Measurements from ENCODE around the gene METTL2A. TPM values are rescaled to one million over a fixed set of nuclear protein-coding genes. Genes with fewer than 3 reads are reported as not detected.
"Not testable (repeated sequence)": the region's sequence is repeated elsewhere in the genome, so short reads cannot be mapped to it uniquely, and the experiment has no call there.

Gene METTL2A
- total and polyA plus RNA-seq, 10 of the 15 experiments (the other 5 are each of a cell fraction or from before 2014, with no cell fraction given) = 19.7 to 34.0 (median 25.3) TPM

GRCh38 chr17:62426214-62426613 lies 2.5 kb downstream of the METTL2A start:
- H3K9ac ChIP-seq (ENCODE audit: control insufficient read depth, insufficient read depth, low read length); ATAC-seq; H4K20me1 ChIP-seq (ENCODE audit: control insufficient read depth, insufficient read depth); BruUV-seq (replicated peaks); H3K4me3 ChIP-seq; CTCF ChIA-PET; H3K9me3 ChIP-seq (replicated peaks; ENCODE audit: control insufficient read depth, insufficient read depth, low read length); H3K4me2 ChIP-seq (ENCODE audit: control insufficient read depth, insufficient read depth); intact Hi-C loops (cut with micrococcal nuclease; ENCODE audit: unreplicated experiment); H3K27me3 ChIP-seq (replicated peaks in 1 of 2; ENCODE audit: control insufficient read depth in 2 of 2, insufficient read depth in 2 of 2, low read length in 1 of 2); FAIRE-seq; POLR2A ChIA-PET; H3K4me1 ChIP-seq (ENCODE audit: control insufficient read depth, insufficient read depth, low read length); DNase-seq (ENCODE audit: low read depth, low spot score); RAD21 ChIA-PET (ENCODE audit: unreplicated experiment); SMC1A ChIA-PET (ENCODE audit: uncharacterized antibody, unreplicated experiment); in situ Hi-C loops (cut with MboI); H3K36me3 ChIP-seq (ENCODE audit: control insufficient read depth in 2 of 2, insufficient read depth in 2 of 2, low read length in 1 of 2); H3K27ac ChIP-seq (ENCODE audit: control insufficient read depth, insufficient read depth); H2AFZ ChIP-seq (ENCODE audit: control insufficient read depth, low read depth, low read length): not testable (repeated sequence)
- peaks cover 18% of the 10 kb centered on the region for H3K79me2 ChIP-seq (ENCODE audit: control insufficient read depth, insufficient read depth, low read length)
- WGBS (ENCODE audit: insufficient coverage, insufficient replicate concordance, low lambda C conversion rate, missing lambda C conversion rate) = 88% methylated on average over 1 of the region's 2 CpGs

- intact Hi-C loops (cut with micrococcal nuclease; ENCODE audit: unreplicated experiment); H3K4me2 ChIP-seq (ENCODE audit: control insufficient read depth, insufficient read depth); SMC1A ChIA-PET (ENCODE audit: uncharacterized antibody, unreplicated experiment); H2AFZ ChIP-seq (ENCODE audit: control insufficient read depth, low read depth, low read length); H3K9me3 ChIP-seq (replicated peaks; ENCODE audit: control insufficient read depth, insufficient read depth, low read length); RAD21 ChIA-PET (ENCODE audit: unreplicated experiment); in situ Hi-C loops (cut with MboI); CTCF ChIA-PET; H3K4me3 ChIP-seq; H3K27me3 ChIP-seq (replicated peaks in 1 of 2; ENCODE audit: control insufficient read depth in 2 of 2, insufficient read depth in 2 of 2, low read length in 1 of 2); ATAC-seq; H3K9ac ChIP-seq (ENCODE audit: control insufficient read depth, insufficient read depth, low read length); H3K79me2 ChIP-seq (ENCODE audit: control insufficient read depth, insufficient read depth, low read length); POLR2A ChIA-PET; DNase-seq (ENCODE audit: low read depth, low spot score); BruUV-seq (replicated peaks); FAIRE-seq; H3K4me1 ChIP-seq (ENCODE audit: control insufficient read depth, insufficient read depth, low read length); H4K20me1 ChIP-seq (ENCODE audit: control insufficient read depth, insufficient read depth); H3K27ac ChIP-seq (ENCODE audit: control insufficient read depth, insufficient read depth); H3K36me3 ChIP-seq (ENCODE audit: control insufficient read depth in 2 of 2, insufficient read depth in 2 of 2, low read length in 1 of 2): not testable (repeated sequence)
- 98% methylated on average over 4 of the region's 4 CpGs for WGBS (ENCODE audit: insufficient coverage, insufficient replicate concordance, low lambda C conversion rate, missing lambda C conversion rate)
Observed at GRCh38 chr17:62435251-62435650, 11.6 kb downstream of the METTL2A start.

- H3K4me3 ChIP-seq; H3K36me3 ChIP-seq (ENCODE audit: control insufficient read depth in 2 of 2, insufficient read depth in 2 of 2, low read length in 1 of 2); intact Hi-C loops (cut with micrococcal nuclease; ENCODE audit: unreplicated experiment); H3K9ac ChIP-seq (ENCODE audit: control insufficient read depth, insufficient read depth, low read length); ATAC-seq; SMC1A ChIA-PET (ENCODE audit: uncharacterized antibody, unreplicated experiment); H3K27ac ChIP-seq (ENCODE audit: control insufficient read depth, insufficient read depth); DNase-seq (ENCODE audit: low read depth, low spot score); H3K4me2 ChIP-seq (ENCODE audit: control insufficient read depth, insufficient read depth); FAIRE-seq; H2AFZ ChIP-seq (ENCODE audit: control insufficient read depth, low read depth, low read length); POLR2A ChIA-PET; RAD21 ChIA-PET (ENCODE audit: unreplicated experiment); H3K27me3 ChIP-seq (replicated peaks in 1 of 2; ENCODE audit: control insufficient read depth in 2 of 2, insufficient read depth in 2 of 2, low read length in 1 of 2); BruUV-seq (replicated peaks); in situ Hi-C loops (cut with MboI); H3K9me3 ChIP-seq (replicated peaks; ENCODE audit: control insufficient read depth, insufficient read depth, low read length); H4K20me1 ChIP-seq (ENCODE audit: control insufficient read depth, insufficient read depth); H3K4me1 ChIP-seq (ENCODE audit: control insufficient read depth, insufficient read depth, low read length); CTCF ChIA-PET; H3K79me2 ChIP-seq (ENCODE audit: control insufficient read depth, insufficient read depth, low read length): not testable (repeated sequence)
- WGBS (ENCODE audit: insufficient coverage, insufficient replicate concordance, low lambda C conversion rate, missing lambda C conversion rate) = over 99% methylated on average over 6 of the region's 6 CpGs
Observed at GRCh38 chr17:62441181-62441580, 17.5 kb downstream of the METTL2A start.

Data from GM12878 (cell line).